ENCODE results near the gene CPSF4.

GRCh38 chr7:99402854-99403253, 35.9 kb upstream of the CPSF4 start:
- no peak for TF ChIP-seq YY1 (IDR thresholded peaks at IDR 0.05; ENCODE audit: low read depth)
- TF ChIP-seq RAD21 (IDR thresholded peaks at IDR 0.05; ENCODE audit: low read depth), result no peak
- no peak for TF ChIP-seq REST (IDR thresholded peaks at IDR 0.05; ENCODE audit: low read depth)
- TF ChIP-seq TEAD4 (IDR thresholded peaks at IDR 0.05), result no peak
- no peak for TF ChIP-seq ZBTB7A (IDR thresholded peaks at IDR 0.05; ENCODE audit: low read depth)
- TF ChIP-seq NFIC (IDR thresholded peaks at IDR 0.05), result no peak
- TF ChIP-seq EGR1 (IDR thresholded peaks at IDR 0.05), result no peak
- TF ChIP-seq EP300 (IDR thresholded peaks at IDR 0.05; ENCODE audit: borderline replicate concordance), result no peak
- TF ChIP-seq TAF1 (IDR thresholded peaks at IDR 0.05; ENCODE audit: low read depth), result no peak
- TF ChIP-seq USF1 (IDR thresholded peaks at IDR 0.05), result no peak
